HepG2 (cell line): ENCODE results near the gene LYST. TPM values are rescaled to one million over a fixed set of nuclear protein-coding genes. Genes with fewer than 3 reads are reported as not detected.

Experiments
- ATAC-seq: fragments of 200-7000 bp; cut with Tn5 transposase; 3 replicates; pipeline ENCODE4 v1.9.1; 2020; ENCODE audit warnings: mild to moderate bottlenecking, moderate library complexity
- BruUV-seq: library from RNA; stranded (reverse); fragments of 400-500 nt; replicated peaks from 2 replicates; lab custom pipeline; 2021; lab: Mats Ljungman, UMichigan
- CTCF ChIA-PET: fragments of 300-600 bp; formaldehyde crosslinking; extraction: SDS; loops from one replicate; lab custom pipeline; 2021; ENCODE audit warnings: low total read pairs, inconsistent platforms, low intra/inter-chr PET ratio; lab: Yijun Ruan, JAX
- POLR2A ChIA-PET: fragments of 350-600 bp; sonication (Branson Sonifier 250); formaldehyde crosslinking; loops from one replicate; lab custom pipeline; 2020; ENCODE audit warnings: antibody characterized with exemption, inconsistent platforms; lab: Yijun Ruan, JAX
- DNase-seq: peaks from one replicate; pipeline ENCODE4 v3.0.0-alpha.2; 2015; ENCODE audit warnings: low spot score
- FAIRE-seq: peaks from 3 replicates; lab custom pipeline; 2011; peaks lifted over from hg19 to GRCh38; lab: Jason Lieb, UNC
- H2AFZ ChIP-seq: one replicate; pipeline ENCODE4 v1.6.1; 2011; ENCODE audit warnings: low read length, inconsistent platforms
- H3K27ac ChIP-seq: fragments of 300-600 bp; 3 replicates; pipeline ENCODE4 v1.8.0; 2011; ENCODE audit warnings: mixed run types, mild to moderate bottlenecking, mixed read lengths, low read length, inconsistent platforms; ENCODE audit not compliant: insufficient read depth; ENCODE audit errors: extremely low read length
- H3K27me3 ChIP-seq, 2 experiments: fragments of 200-600 bp in 1 of 2; 2 replicates in 1 of 2; 3 replicates in 1 of 2; pipeline versions ENCODE4 v1.6.0 to v1.8.0; 2011; ENCODE audit warnings: low read length in 2 of 2, mild to moderate bottlenecking in 2 of 2, moderate library complexity in 2 of 2, inconsistent platforms in 1 of 2; ENCODE audit not compliant: insufficient read depth in 2 of 2, control insufficient read depth in 1 of 2
- H3K36me3 ChIP-seq, 2 experiments: fragments of 200-600 bp in 1 of 2; replicated peaks in 1 of 2; 2 replicates in 1 of 2; 3 replicates in 1 of 2; pipeline versions ENCODE4 v1.5.1 to v1.8.0; 2011; ENCODE audit warnings: low read length in 2 of 2, inconsistent platforms in 1 of 2; ENCODE audit not compliant: insufficient read depth in 2 of 2, control insufficient read depth in 1 of 2
- H3K4me1 ChIP-seq: 2 replicates; pipeline ENCODE4 v1.5.1; 2012; ENCODE audit warnings: low read length, inconsistent platforms; ENCODE audit not compliant: insufficient read depth
- H3K4me2 ChIP-seq: 2 replicates; pipeline ENCODE4 v1.6.0; 2011; ENCODE audit warnings: low read depth, low read length, inconsistent platforms
- H3K4me3 ChIP-seq, 3 experiments: fragments of 200-600 bp in 1 of 3; sonication (generic), shearing (Covaris generic) in 1 of 3; replicated peaks in 1 of 3; 2 replicates each; pipeline ENCODE4 v1.5.1; 2011 to 2016; ENCODE audit warnings: low read length in 3 of 3, inconsistent platforms in 2 of 3, low read depth in 2 of 3, mild to moderate bottlenecking in 2 of 3, control low read depth in 1 of 3, mixed read lengths in 1 of 3; ENCODE audit not compliant: insufficient read depth in 1 of 3
- H3K79me2 ChIP-seq: one replicate; pipeline ENCODE4 v1.6.1; 2011; ENCODE audit warnings: low read length, inconsistent platforms; ENCODE audit not compliant: insufficient read depth
- H3K9ac ChIP-seq: 2 replicates; pipeline ENCODE4 v1.6.0; 2011; ENCODE audit warnings: mild to moderate bottlenecking, low read depth, low read length, inconsistent platforms; ENCODE audit not compliant: insufficient read depth
- H3K9me3 ChIP-seq: 2 replicates; pipeline ENCODE4 v1.5.1; 2012; ENCODE audit warnings: mild to moderate bottlenecking, low read length
- H4K20me1 ChIP-seq: 2 replicates; pipeline ENCODE4 v1.6.0; 2011; ENCODE audit warnings: inconsistent platforms, mild to moderate bottlenecking, low read length, moderate library complexity; ENCODE audit not compliant: insufficient read depth
- DNMT1 ChIP-seq: sonication (generic); formaldehyde crosslinking; IDR thresholded peaks from 2 replicates; pipeline ENCODE4 v1.5.1; 2020; ENCODE audit warnings: mild to moderate bottlenecking, missing genetic modification reagents
- DNMT3B ChIP-seq: conservative IDR thresholded peaks from 2 replicates; pipeline ENCODE4 v1.6.1; 2016; ENCODE audit warnings: missing biosample characterization, control low read depth
- ETV5 ChIP-seq: IDR thresholded peaks from 2 replicates; pipeline ENCODE4 v1.6.1; 2018; ENCODE audit warnings: missing biosample characterization, missing genetic modification reagents, inconsistent platforms, borderline replicate concordance
- EZH2 ChIP-seq: conservative IDR thresholded peaks from 2 replicates; pipeline ENCODE4 v1.6.1; 2012; ENCODE audit warnings: mild to moderate bottlenecking, low read depth, low read length, moderate library complexity
- FOXP1 ChIP-seq, 2 experiments: fragments of 450-650 bp in 1 of 2; IDR thresholded peaks; 2 replicates each; pipeline ENCODE4 v1.6.1; 2017 to 2018; ENCODE audit warnings: antibody characterized with exemption in 1 of 2
- ISL2 ChIP-seq: sonication (generic); formaldehyde crosslinking; IDR thresholded peaks from 2 replicates; pipeline ENCODE4 v1.5.0; 2020; ENCODE audit warnings: missing genetic modification reagents
- MXD4 ChIP-seq: IDR thresholded peaks from 2 replicates; pipeline ENCODE4 v1.6.1; 2016; ENCODE audit warnings: mild to moderate bottlenecking, missing biosample characterization, missing genetic modification reagents
- NFRKB ChIP-seq: fragments of 450-650 bp; IDR thresholded peaks from 2 replicates; pipeline ENCODE4 v1.6.1; 2017
- SIX4 ChIP-seq: sonication (generic); formaldehyde crosslinking; IDR thresholded peaks from 2 replicates; pipeline ENCODE4 v1.4.0; 2020; ENCODE audit warnings: missing genetic modification reagents
- SRF ChIP-seq: IDR thresholded peaks from 2 replicates; pipeline ENCODE4 v1.6.1; 2011; ENCODE audit warnings: mild to moderate bottlenecking, low read depth, low read length, moderate library complexity
- TSC22D2 ChIP-seq: sonication (generic); formaldehyde crosslinking; IDR thresholded peaks from 2 replicates; pipeline ENCODE4 v1.5.1; 2020; ENCODE audit warnings: missing genetic modification reagents, mild to moderate bottlenecking, borderline replicate concordance
- U2AF2 ChIP-seq: fragments of 200-400 bp; formaldehyde crosslinking; IDR thresholded peaks from 2 replicates; pipeline ENCODE4 v1.6.1; 2017; ENCODE audit warnings: low read depth, mild to moderate bottlenecking, low read length
- YY1 ChIP-seq: IDR thresholded peaks from 2 replicates; pipeline ENCODE4 v1.6.1; 2011; ENCODE audit warnings: low read length, low read depth, moderate library complexity, mild to moderate bottlenecking; ENCODE audit not compliant: insufficient read depth, insufficient replicate concordance
- ZC3H4 ChIP-seq: sonication (generic); formaldehyde crosslinking; IDR thresholded peaks from 2 replicates; pipeline ENCODE4 v1.4.0; 2020; ENCODE audit warnings: missing genetic modification reagents, borderline replicate concordance
- ZNF605 ChIP-seq: sonication (generic); formaldehyde crosslinking; IDR thresholded peaks from 2 replicates; pipeline ENCODE4 v1.8.0; 2022; ENCODE audit warnings: mild to moderate bottlenecking, missing genetic modification reagents
- ZNF713 ChIP-seq: sonication (generic); formaldehyde crosslinking; IDR thresholded peaks from 2 replicates; pipeline ENCODE4 v1.4.0; 2020; ENCODE audit warnings: mild to moderate bottlenecking, missing genetic modification reagents
- ZSCAN29 ChIP-seq: sonication (generic); formaldehyde crosslinking; conservative IDR thresholded peaks from 2 replicates; pipeline ENCODE4 v1.4.0; 2020; ENCODE audit warnings: mild to moderate bottlenecking, missing genetic modification reagents
- WGBS: methylation state at CpG from one replicate; pipeline ENCODE4 v1.1.6; 2017; ENCODE audit warnings: low lambda C conversion rate; 5-methylcytosine and 5-hydroxymethylcytosine counted together
- in situ Hi-C: cut with HindIII; loops from 2 replicates; pipeline ENCODE4 v1.10.0; 2017; ENCODE audit warnings: low pct_unique_long_range_greater_than_20kb; ENCODE audit not compliant: extremely low pct_ligation_motif_present
- intact Hi-C: fragments of 100-400 bp; cut with micrococcal nuclease; formaldehyde crosslinking; loops from one replicate; pipeline ENCODE4 v1.10.0; 2022; ENCODE audit not compliant: unreplicated experiment
- polyA plus RNA-seq, 8 experiments: library from polyadenylated mRNA; depleted of rRNA in 3 of 8; stranded (reverse) in 7 of 8; unstranded in 1 of 8; fragments of >200 nt; fragmentation: Illumina TruSeq in 4 of 8; extraction: Trizol in 4 of 8; gene quantifications; 2 replicates each; pipeline versions ENCODE4 v1.2.1 to v1.2.3, GENCODE V29; 2011 to 2016; ENCODE audit warnings: low read depth in 4 of 8, missing spikeins in 1 of 8, mixed read lengths in 1 of 8; ENCODE audit not compliant: insufficient read depth in 1 of 8
- total RNA-seq, 5 experiments: library from RNA; depleted of rRNA; stranded (reverse); fragments of >200 nt; fragmentation: Illumina TruSeq; extraction: Trizol; gene quantifications; 2 replicates each; pipeline ENCODE4 v1.2.3, GENCODE V29; 2016; ENCODE audit warnings: low read depth in 1 of 5
- TF ChIP-seq, protein P1 (sequence below): sonication (generic); formaldehyde crosslinking; IDR thresholded peaks from 2 replicates; pipeline ENCODE4 v1.4.0; 2020; ENCODE audit warnings: low read depth, mild to moderate bottlenecking, missing genetic modification reagents
- TF ChIP-seq, protein P2 (sequence below): sonication (generic); formaldehyde crosslinking; IDR thresholded peaks from 2 replicates; pipeline ENCODE4 v1.5.0; 2020; ENCODE audit warnings: mild to moderate bottlenecking, low read depth, missing genetic modification reagents, borderline replicate concordance
- TF ChIP-seq, protein P3 (sequence below): IDR thresholded peaks from 2 replicates; pipeline ENCODE4 v1.6.1; 2016; ENCODE audit warnings: missing compliant biosample characterization, missing genetic modification reagents, borderline replicate concordance

Gene LYST
- total and polyA plus RNA-seq, 2 of the 13 experiments (the other 11 are each of a cell fraction or from before 2014, with no cell fraction given), result 0.91 to 2.5 TPM

DNA sequence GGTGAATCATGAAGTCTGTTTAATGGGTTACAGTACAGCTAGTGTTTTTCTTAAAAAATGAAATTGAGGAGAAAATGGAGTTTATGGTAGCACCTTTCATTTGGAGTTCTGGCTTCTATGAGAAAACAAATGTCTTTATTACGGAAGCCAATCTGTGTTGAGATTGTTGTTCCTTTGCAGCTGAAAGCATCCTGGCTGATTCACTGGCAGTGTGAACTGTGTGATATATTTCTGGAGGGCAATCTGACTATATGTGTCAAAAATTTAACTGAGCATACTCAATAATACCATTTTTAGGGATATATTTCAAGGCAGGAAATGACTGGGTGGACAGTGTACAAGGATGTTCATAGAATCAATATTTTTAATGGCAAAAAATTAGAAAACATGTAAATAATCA, 46.6 kb upstream of the LYST start:
- Histone ChIP-seq H3K27ac (no peak overlapping the region), H4K20me1 (no peaks in the 10 kb centered on the region), H3K4me1 (no peaks in the 10 kb centered on the region), H3K79me2 (no peaks in the 10 kb centered on the region), H3K36me3 (no peaks in the 10 kb centered on the region), H3K9me3 (no peaks in the 10 kb centered on the region), H3K4me2 (no peak overlapping the region), H2AFZ (no peak overlapping the region), H3K27me3 (no peaks in the 10 kb centered on the region; a peak in 1 of 5 replicates), H3K4me3 (no peak overlapping the region), H3K9ac (no peak overlapping the region)
- POLR2A ChIA-PET, result no interaction called here
- CTCF ChIA-PET, result no interaction called here
- in situ Hi-C loops, result no loop called here
- TF ChIP-seq ETV5 (CRISPR knock-in tag) (no peak), ISL2 (CRISPR knock-in tag) (no peak), YY1 (no peak), ZNF605 (CRISPR knock-in tag) (no peak), EZH2 (no peak), SIX4 (CRISPR knock-in tag) (no peak), ZNF713 (CRISPR knock-in tag) (no peak), U2AF2 (no peak), DNMT3B (CRISPR knock-in tag) (no peak), DNMT1 (CRISPR knock-in tag) (no peak), SRF (no peak), MXD4 (CRISPR knock-in tag) (no peak), TSC22D2 (no peak), NFRKB (no peak), ZSCAN29 (no peak), ZC3H4 (CRISPR knock-in tag) (no peak), FOXP1 (IDR thresholded peaks at IDR 0.05) (no peak), FOXP1 (CRISPR knock-in tag; IDR thresholded peaks at IDR 0.05) (no peak)
- TF ChIP-seq, protein P1, sequence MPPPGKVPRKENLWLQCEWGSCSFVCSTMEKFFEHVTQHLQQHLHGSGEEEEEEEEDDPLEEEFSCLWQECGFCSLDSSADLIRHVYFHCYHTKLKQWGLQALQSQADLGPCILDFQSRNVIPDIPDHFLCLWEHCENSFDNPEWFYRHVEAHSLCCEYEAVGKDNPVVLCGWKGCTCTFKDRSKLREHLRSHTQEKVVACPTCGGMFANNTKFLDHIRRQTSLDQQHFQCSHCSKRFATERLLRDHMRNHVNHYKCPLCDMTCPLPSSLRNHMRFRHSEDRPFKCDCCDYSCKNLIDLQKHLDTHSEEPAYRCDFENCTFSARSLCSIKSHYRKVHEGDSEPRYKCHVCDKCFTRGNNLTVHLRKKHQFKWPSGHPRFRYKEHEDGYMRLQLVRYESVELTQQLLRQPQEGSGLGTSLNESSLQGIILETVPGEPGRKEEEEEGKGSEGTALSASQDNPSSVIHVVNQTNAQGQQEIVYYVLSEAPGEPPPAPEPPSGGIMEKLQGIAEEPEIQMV (CRISPR knock-in tag), result no peak
- TF ChIP-seq, protein P2, sequence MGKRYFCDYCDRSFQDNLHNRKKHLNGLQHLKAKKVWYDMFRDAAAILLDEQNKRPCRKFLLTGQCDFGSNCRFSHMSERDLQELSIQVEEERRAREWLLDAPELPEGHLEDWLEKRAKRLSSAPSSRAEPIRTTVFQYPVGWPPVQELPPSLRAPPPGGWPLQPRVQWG (CRISPR knock-in tag), result no peak
- TF ChIP-seq, protein P3, sequence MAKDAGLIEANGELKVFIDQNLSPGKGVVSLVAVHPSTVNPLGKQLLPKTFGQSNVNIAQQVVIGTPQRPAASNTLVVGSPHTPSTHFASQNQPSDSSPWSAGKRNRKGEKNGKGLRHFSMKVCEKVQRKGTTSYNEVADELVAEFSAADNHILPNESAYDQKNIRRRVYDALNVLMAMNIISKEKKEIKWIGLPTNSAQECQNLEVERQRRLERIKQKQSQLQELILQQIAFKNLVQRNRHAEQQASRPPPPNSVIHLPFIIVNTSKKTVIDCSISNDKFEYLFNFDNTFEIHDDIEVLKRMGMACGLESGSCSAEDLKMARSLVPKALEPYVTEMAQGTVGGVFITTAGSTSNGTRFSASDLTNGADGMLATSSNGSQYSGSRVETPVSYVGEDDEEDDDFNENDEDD (CRISPR knock-in tag), result no peak
- no peak for FAIRE-seq
- 77% methylated on average over 1 of the region's 1 CpG for WGBS
- ATAC-seq, result no peak
- intact Hi-C loops, result no loop called here
- no peak for DNase-seq
- no TSS peak for BruUV-seq
